Activated CD4-positive, alpha-beta memory T cell treated with anti-CD3 and anti-CD28 coated beads for 36 hours (primary cell): ENCODE measurements around the gene MBD3L3. TPM values are rescaled to one million over a fixed set of nuclear protein-coding genes. Genes with fewer than 3 reads are reported as not detected.
"Not testable (repeated sequence)": the region's sequence is repeated elsewhere in the genome, so short reads cannot be mapped to it uniquely, and the experiment has no call there.

Experiments used
- CTCF ChIA-PET: fragments of 350-600 bp; sonication (Branson Sonifier 250); formaldehyde crosslinking; loops from one replicate; lab custom pipeline; 2021; ENCODE audit warnings: antibody characterized with exemption, inconsistent platforms; lab: Charles Lee
- POLR2A ChIA-PET: fragments of 350-600 bp; sonication (Branson Sonifier 250); formaldehyde crosslinking; loops from one replicate; lab custom pipeline; 2021; ENCODE audit warnings: antibody characterized with exemption; lab: Charles Lee
- DNase-seq: peaks from one replicate; pipeline ENCODE4 v3.0.0-alpha.2; 2020
- H3K27ac Mint-ChIP-seq: one replicate; pipeline ENCODE4 v1.8.0; 2021; ENCODE audit warnings: mixed read lengths
- H3K27me3 Mint-ChIP-seq: one replicate; pipeline ENCODE4 v1.8.0; 2021; ENCODE audit warnings: mixed read lengths
- H3K36me3 Mint-ChIP-seq: one replicate; pipeline ENCODE4 v1.8.0; 2021; ENCODE audit warnings: mixed read lengths
- H3K4me1 Mint-ChIP-seq: one replicate; pipeline ENCODE4 v1.8.0; 2021; ENCODE audit warnings: low read depth, mixed read lengths
- H3K4me3 Mint-ChIP-seq: one replicate; pipeline ENCODE4 v1.8.0; 2021; ENCODE audit warnings: mild to moderate bottlenecking, mixed read lengths
- H3K9me3 Mint-ChIP-seq: one replicate; pipeline ENCODE4 v1.8.0; 2021; ENCODE audit warnings: mixed read lengths
- intact Hi-C: fragments of 100-400 bp; cut with micrococcal nuclease; formaldehyde crosslinking; loops from one replicate; pipeline ENCODE4 v1.15.1; 2023
- total RNA-seq, 2 experiments: library from RNA; stranded (reverse); gene quantifications; one replicate each; pipeline ENCODE4 v1.2.3, GENCODE V29; 2021

MBD3L3 gene
- total RNA-seq, 2 experiments from 2014 or later, result not detected

- Mint-ChIP-seq H3K27ac (no peak overlapping the region), H3K4me1 (peaks cover 8% of the 10 kb centered on the region), H3K9me3 (peaks cover 48% of the 10 kb centered on the region), H3K4me3 (no peak overlapping the region), H3K27me3 (no peaks in the 10 kb centered on the region), H3K36me3 (peaks cover 87% of the 10 kb centered on the region)
- no peak for DNase-seq
- intact Hi-C loops, result no loop called here
- ChIA-PET POLR2A (no interaction called here), CTCF (no interaction called here)
Observed at GRCh38 chr19:7076151-7076550, 17.7 kb upstream of the MBD3L3 start.

GRCh38 chr19:7074705-7075282, 16.3 kb upstream of the MBD3L3 start:
- Mint-ChIP-seq H3K4me3 (no peak overlapping the region), H3K9me3 (peaks cover 37% of the 10 kb centered on the region), H3K4me1 (peaks cover 8% of the 10 kb centered on the region), H3K36me3 (peaks cover 80% of the 10 kb centered on the region), H3K27me3 (no peaks in the 10 kb centered on the region), H3K27ac (no peak overlapping the region)
- ChIA-PET POLR2A (no interaction called here), CTCF (no interaction called here)
- intact Hi-C loops, result no loop called here
- DNase-seq, result no peak

- H3K4me3 Mint-ChIP-seq, result peak overlapping the region; percentile 9
- intact Hi-C loops, result no loop called here
- H3K27ac Mint-ChIP-seq, result no peak overlapping the region
- ChIA-PET POLR2A (no interaction called here), CTCF (no interaction called here)
- no peak for DNase-seq
- peaks cover 16% of the 10 kb centered on the region for H3K9me3 Mint-ChIP-seq
- H3K4me1 Mint-ChIP-seq, result peaks cover 11% of the 10 kb centered on the region
- H3K27me3 Mint-ChIP-seq, result no peaks in the 10 kb centered on the region
- peaks cover 58% of the 10 kb centered on the region for H3K36me3 Mint-ChIP-seq
Observed at GRCh38 chr19:7072541-7072940, 14.1 kb upstream of the MBD3L3 start.

- Mint-ChIP-seq H3K4me3 (peak overlapping the region; percentile 87), H3K9me3 (peaks cover 3% of the 10 kb centered on the region), H3K4me1 (peaks cover 11% of the 10 kb centered on the region), H3K36me3 (peaks cover 32% of the 10 kb centered on the region), H3K27me3 (no peaks in the 10 kb centered on the region), H3K27ac (peak overlapping the region; percentile 83)
- CTCF ChIA-PET, result interaction anchor here (1.0 to 2.9 kb wide), 6 partner anchors 30 to 499 kb away, joined by 3 to 14 read pairs (median 4); no protein-coding TSS in a partner anchor
- POLR2A ChIA-PET, result interaction anchor here (1.2 to 1.7 kb wide), 3 partner anchors 30 to 317 kb away, joined by 5 to 9 read pairs (median 6); no protein-coding TSS in a partner anchor
- DNase-seq, result no peak
- intact Hi-C loops, result loop anchor here (10.0 kb wide), 1 partner anchor 1275 kb away; the partner anchor contains the start of gene DUS3L
Observed at GRCh38 chr19:7069904-7070226, 11.4 kb upstream of the MBD3L3 start.

GRCh38 chr19:7069042-7069903, 10.8 kb upstream of the MBD3L3 start, which contains the start of gene ZNF557:
ZNF557 (plus strand) TSS chr19:7069703; CDS start chr19:7075075, 5,372 bp downstream.
- ChIA-PET CTCF (interaction anchor here (1.0 to 2.9 kb wide), 6 partner anchors 30 to 499 kb away, joined by 3 to 14 read pairs (median 4); no protein-coding TSS in a partner anchor), POLR2A (interaction anchor here (0.9 to 1.7 kb wide), 4 partner anchors 23 to 318 kb away, joined by 3 to 9 read pairs (median 6); no protein-coding TSS in a partner anchor)
- Mint-ChIP-seq H3K36me3 (peaks cover 27% of the 10 kb centered on the region), H3K4me1 (peaks cover 11% of the 10 kb centered on the region), H3K27ac (peak within 1 kb of the TSS; percentile 83), H3K27me3 (no peaks in the 10 kb centered on the region), H3K4me3 (peak within 1 kb of the TSS; percentile 87), H3K9me3 (peaks cover 1% of the 10 kb centered on the region)
- intact Hi-C loops, result loop anchor here (10.0 kb wide), 1 partner anchor 1274 kb away; the partner anchor contains the start of gene DUS3L
- DNase-seq, result peak; percentile 99

GRCh38 chr19:7068599-7068998, 10.1 kb upstream of the MBD3L3 start:
- POLR2A ChIA-PET, result interaction anchor here (0.9 to 1.7 kb wide), 4 partner anchors 24 to 318 kb away, joined by 3 to 9 read pairs (median 6); no protein-coding TSS in a partner anchor

GRCh38 chr19:7067716-7068115, 9.2 kb upstream of the MBD3L3 start:
- ChIA-PET CTCF (no interaction called here), POLR2A (no interaction called here)
- intact Hi-C loops, result loop anchor here (10.0 kb wide), 1 partner anchor 1273 kb away; the partner anchor contains the start of gene DUS3L
- Mint-ChIP-seq H3K36me3 (peaks cover 17% of the 10 kb centered on the region), H3K4me3 (no peak overlapping the region), H3K4me1 (peaks cover 11% of the 10 kb centered on the region), H3K27me3 (no peaks in the 10 kb centered on the region), H3K27ac (no peak overlapping the region), H3K9me3 (no peaks in the 10 kb centered on the region)
- no peak for DNase-seq

More at GRCh38 chr19:7068599-7068998, 10.1 kb upstream of the MBD3L3 start:
- peak overlapping the region; percentile 87 for H3K4me3 Mint-ChIP-seq
- peak overlapping the region; percentile 83 for H3K27ac Mint-ChIP-seq
- H3K9me3 Mint-ChIP-seq, result no peaks in the 10 kb centered on the region
- H3K27me3 Mint-ChIP-seq, result no peaks in the 10 kb centered on the region
- DNase-seq, result no peak
- CTCF ChIA-PET, result interaction anchor here (1.1 to 2.9 kb wide), 3 partner anchors 31 to 286 kb away, joined by 3 to 14 read pairs (median 7); no protein-coding TSS in a partner anchor
- intact Hi-C loops, result loop anchor here (10.0 kb wide), 1 partner anchor 1274 kb away; the partner anchor contains the start of gene DUS3L
- peaks cover 22% of the 10 kb centered on the region for H3K36me3 Mint-ChIP-seq
- peaks cover 11% of the 10 kb centered on the region for H3K4me1 Mint-ChIP-seq

GRCh38 chr19:7067122-7067521, 8.6 kb upstream of the MBD3L3 start:
- H3K4me1 Mint-ChIP-seq, POLR2A ChIA-PET, H3K9me3 Mint-ChIP-seq, H3K27ac Mint-ChIP-seq, CTCF ChIA-PET, H3K4me3 Mint-ChIP-seq, H3K27me3 Mint-ChIP-seq, DNase-seq: not testable (repeated sequence)
- H3K36me3 Mint-ChIP-seq, result peaks cover 11% of the 10 kb centered on the region
- intact Hi-C loops, result loop anchor here (10.0 kb wide), 1 partner anchor 1272 kb away; the partner anchor contains the start of gene DUS3L

GRCh38 chr19:7063764-7064418, 5.4 kb upstream of the MBD3L3 start:
- Mint-ChIP-seq H3K4me3 (no peak overlapping the region), H3K27me3 (no peaks in the 10 kb centered on the region), H3K36me3 (no peaks in the 10 kb centered on the region), H3K9me3 (no peaks in the 10 kb centered on the region), H3K4me1 (peaks cover 1% of the 10 kb centered on the region), H3K27ac (no peak overlapping the region)
- ChIA-PET POLR2A (no interaction called here), CTCF (no interaction called here)
- DNase-seq, result no peak
- intact Hi-C loops, result loop anchor here (10.0 kb wide), 1 partner anchor 1269 kb away; the partner anchor contains the start of gene DUS3L

- ChIA-PET POLR2A (no interaction called here), CTCF (no interaction called here)
- intact Hi-C loops, result loop anchor here (10.0 kb wide), 1 partner anchor 1269 kb away; the partner anchor contains the start of gene DUS3L
- H3K27ac Mint-ChIP-seq, result no peak overlapping the region
- no peaks in the 10 kb centered on the region for H3K9me3 Mint-ChIP-seq
- no peaks in the 10 kb centered on the region for H3K4me1 Mint-ChIP-seq
- no peaks in the 10 kb centered on the region for H3K27me3 Mint-ChIP-seq
- H3K4me3 Mint-ChIP-seq, result no peak overlapping the region
- no peaks in the 10 kb centered on the region for H3K36me3 Mint-ChIP-seq
- no peak for DNase-seq
Observed at GRCh38 chr19:7063339-7063738, 4.9 kb upstream of the MBD3L3 start.

- H3K4me3 Mint-ChIP-seq, H3K4me1 Mint-ChIP-seq, H3K27me3 Mint-ChIP-seq, CTCF ChIA-PET, POLR2A ChIA-PET, H3K9me3 Mint-ChIP-seq, DNase-seq, H3K36me3 Mint-ChIP-seq, H3K27ac Mint-ChIP-seq: not testable (repeated sequence)
- intact Hi-C loops, result loop anchor here (10.0 kb wide), 1 partner anchor 1265 kb away; the partner anchor contains the start of gene DUS3L
Observed at GRCh38 chr19:7059977-7060376, 1.5 kb upstream of the MBD3L3 start.
